IPS-18a (cell line): ENCODE measurements around the gene ARIH1.

ENCODE experiments used
- H3K27ac ChIP-seq: one replicate; pipeline ENCODE4 v1.5.1; 2013; ENCODE audit warnings: low read length
- H3K27me3 ChIP-seq: one replicate; pipeline ENCODE4 v1.6.1; 2013; ENCODE audit warnings: mild to moderate bottlenecking, low read length; ENCODE audit not compliant: control insufficient read depth, insufficient read depth
- H3K36me3 ChIP-seq: one replicate; pipeline ENCODE4 v1.6.1; 2013; ENCODE audit warnings: low read depth, low read length; ENCODE audit not compliant: control insufficient read depth
- H3K4me1 ChIP-seq: one replicate; pipeline ENCODE4 v1.6.1; 2013; ENCODE audit warnings: low read depth, low read length; ENCODE audit not compliant: control insufficient read depth
- H3K4me3 ChIP-seq: one replicate; pipeline ENCODE4 v1.5.1; 2013; ENCODE audit warnings: low read length
- H3K9ac ChIP-seq: one replicate; pipeline ENCODE4 v1.6.1; 2013; ENCODE audit warnings: mild to moderate bottlenecking, low read length, moderate library complexity
- H3K9me3 ChIP-seq: one replicate; pipeline ENCODE4 v1.6.1; 2013; ENCODE audit warnings: low read depth, low read length; ENCODE audit not compliant: control insufficient read depth

The ARIH1 gene

GRCh38 chr15:72488558-72488957 lies 14.4 kb downstream of the ARIH1 start:
- Histone ChIP-seq H3K4me1 (no peaks in the 10 kb centered on the region), H3K27me3 (no peaks in the 10 kb centered on the region), H3K9ac (no peak overlapping the region), H3K9me3 (no peaks in the 10 kb centered on the region), H3K27ac (no peak overlapping the region), H3K36me3 (no peaks in the 10 kb centered on the region), H3K4me3 (no peak overlapping the region)

DNA sequence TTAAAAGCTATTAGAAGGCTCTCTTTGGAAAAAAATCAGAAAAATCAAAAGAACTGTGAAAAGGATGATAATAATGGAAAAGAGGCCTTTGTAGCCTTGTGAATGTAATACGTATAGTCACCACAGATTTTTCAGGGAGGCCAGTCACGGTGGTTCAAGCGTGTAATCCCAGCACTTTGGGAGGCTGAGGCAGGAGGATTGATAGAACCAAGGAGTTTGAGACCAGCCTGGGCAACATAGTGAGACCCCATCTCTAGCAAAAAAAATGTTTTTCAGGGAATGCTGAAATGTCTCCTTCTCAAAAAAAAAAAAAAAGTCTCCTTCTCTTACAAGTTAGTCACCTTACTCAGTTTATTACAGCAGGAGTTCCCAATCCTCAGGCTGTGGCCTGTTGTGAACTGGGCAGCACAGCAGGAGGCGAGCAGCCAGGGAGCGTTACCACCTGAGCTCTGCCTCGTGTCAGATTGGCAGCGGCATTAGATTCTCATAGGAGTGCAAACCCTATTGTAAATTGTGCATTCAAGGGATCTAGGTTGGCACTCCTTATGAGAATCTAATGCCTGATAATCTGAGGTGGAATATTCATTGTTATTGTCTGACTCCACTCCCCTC lies 15.9 kb downstream of the ARIH1 start:
- no peaks in the 10 kb centered on the region for H3K27me3 ChIP-seq
- no peaks in the 10 kb centered on the region for H3K4me1 ChIP-seq
- H3K27ac ChIP-seq = no peak overlapping the region
- H3K9me3 ChIP-seq = no peaks in the 10 kb centered on the region
- H3K36me3 ChIP-seq = no peaks in the 10 kb centered on the region
- H3K9ac ChIP-seq = no peak overlapping the region
- no peak overlapping the region for H3K4me3 ChIP-seq

- H3K9me3 ChIP-seq = no peaks in the 10 kb centered on the region
- no peaks in the 10 kb centered on the region for H3K4me1 ChIP-seq
- H3K27me3 ChIP-seq = no peaks in the 10 kb centered on the region
- H3K36me3 ChIP-seq = no peaks in the 10 kb centered on the region
- H3K4me3 ChIP-seq = no peak overlapping the region
- H3K27ac ChIP-seq = no peak overlapping the region
- no peak overlapping the region for H3K9ac ChIP-seq
Observed at GRCh38 chr15:72491768-72492167, 17.6 kb downstream of the ARIH1 start.

DNA sequence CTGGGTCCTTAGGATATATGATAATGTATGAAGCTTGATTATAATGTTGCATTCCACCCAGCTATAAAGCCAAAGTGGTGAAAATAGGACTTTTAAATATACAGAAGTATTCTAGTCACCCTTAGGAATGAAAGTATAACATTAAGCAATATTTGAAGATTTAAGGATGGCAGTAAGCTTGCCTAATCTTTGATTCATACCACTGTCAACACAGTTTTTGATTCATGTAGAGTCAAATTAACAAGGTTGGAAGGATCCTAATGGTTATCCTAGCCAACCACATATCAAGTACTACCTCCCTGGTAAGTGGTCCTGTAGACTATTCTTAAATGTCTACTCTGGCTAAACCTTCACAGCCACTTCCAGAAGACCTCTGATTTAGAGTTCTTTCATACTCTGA lies 18.6 kb downstream of the ARIH1 start:
- Histone ChIP-seq H3K9me3 (no peaks in the 10 kb centered on the region), H3K27me3 (no peaks in the 10 kb centered on the region), H3K27ac (no peak overlapping the region), H3K4me3 (no peak overlapping the region), H3K4me1 (no peaks in the 10 kb centered on the region), H3K9ac (no peak overlapping the region), H3K36me3 (no peaks in the 10 kb centered on the region)

GRCh38 chr15:72493220-72493619 lies 19.1 kb downstream of the ARIH1 start:
- H3K27ac ChIP-seq = no peak overlapping the region

GRCh38 chr15:72495007-72495406 lies 20.9 kb downstream of the ARIH1 start:
- no peaks in the 10 kb centered on the region for H3K27me3 ChIP-seq
- H3K36me3 ChIP-seq = peaks cover 8% of the 10 kb centered on the region
- H3K9ac ChIP-seq = no peak overlapping the region
- H3K4me3 ChIP-seq = no peak overlapping the region
- no peaks in the 10 kb centered on the region for H3K9me3 ChIP-seq
- H3K4me1 ChIP-seq = no peaks in the 10 kb centered on the region
- H3K27ac ChIP-seq = no peak overlapping the region

More at GRCh38 chr15:72493220-72493619, 19.1 kb downstream of the ARIH1 start:
- Histone ChIP-seq H3K9me3 (no peaks in the 10 kb centered on the region), H3K4me1 (no peaks in the 10 kb centered on the region), H3K4me3 (no peak overlapping the region), H3K27me3 (no peaks in the 10 kb centered on the region), H3K9ac (no peak overlapping the region), H3K36me3 (no peaks in the 10 kb centered on the region)

- no peaks in the 10 kb centered on the region for H3K27me3 ChIP-seq
- no peaks in the 10 kb centered on the region for H3K4me1 ChIP-seq
- H3K27ac ChIP-seq = no peak overlapping the region
- peaks cover 14% of the 10 kb centered on the region for H3K36me3 ChIP-seq
- H3K4me3 ChIP-seq = no peak overlapping the region
- no peaks in the 10 kb centered on the region for H3K9me3 ChIP-seq
- no peak overlapping the region for H3K9ac ChIP-seq
Observed at GRCh38 chr15:72496783-72497182, 22.7 kb downstream of the ARIH1 start.

GRCh38 chr15:72497402-72497801 lies 23.3 kb downstream of the ARIH1 start:
- Histone ChIP-seq H3K4me3 (no peak overlapping the region), H3K9ac (no peak overlapping the region), H3K4me1 (no peaks in the 10 kb centered on the region), H3K27me3 (no peaks in the 10 kb centered on the region), H3K9me3 (no peaks in the 10 kb centered on the region), H3K36me3 (peaks cover 17% of the 10 kb centered on the region), H3K27ac (no peak overlapping the region)

GRCh38 chr15:72502220-72502809 lies 28.2 kb downstream of the ARIH1 start:
- Histone ChIP-seq H3K4me3 (no peak overlapping the region), H3K36me3 (peaks cover 17% of the 10 kb centered on the region), H3K9me3 (no peaks in the 10 kb centered on the region), H3K27ac (no peak overlapping the region), H3K9ac (no peak overlapping the region), H3K4me1 (no peaks in the 10 kb centered on the region), H3K27me3 (no peaks in the 10 kb centered on the region)

- Histone ChIP-seq H3K27ac (no peak overlapping the region), H3K9ac (no peak overlapping the region), H3K27me3 (no peaks in the 10 kb centered on the region), H3K9me3 (no peaks in the 10 kb centered on the region), H3K4me3 (no peak overlapping the region), H3K36me3 (peaks cover 17% of the 10 kb centered on the region), H3K4me1 (no peaks in the 10 kb centered on the region)
Observed at GRCh38 chr15:72503147-72503546, 29.0 kb downstream of the ARIH1 start.

- Histone ChIP-seq H3K36me3 (no peaks in the 10 kb centered on the region), H3K4me1 (no peaks in the 10 kb centered on the region), H3K27me3 (no peaks in the 10 kb centered on the region), H3K9me3 (no peaks in the 10 kb centered on the region), H3K27ac (no peak overlapping the region), H3K4me3 (no peak overlapping the region), H3K9ac (no peak overlapping the region)
Observed at GRCh38 chr15:72507402-72508092, 33.4 kb downstream of the ARIH1 start.

DNA sequence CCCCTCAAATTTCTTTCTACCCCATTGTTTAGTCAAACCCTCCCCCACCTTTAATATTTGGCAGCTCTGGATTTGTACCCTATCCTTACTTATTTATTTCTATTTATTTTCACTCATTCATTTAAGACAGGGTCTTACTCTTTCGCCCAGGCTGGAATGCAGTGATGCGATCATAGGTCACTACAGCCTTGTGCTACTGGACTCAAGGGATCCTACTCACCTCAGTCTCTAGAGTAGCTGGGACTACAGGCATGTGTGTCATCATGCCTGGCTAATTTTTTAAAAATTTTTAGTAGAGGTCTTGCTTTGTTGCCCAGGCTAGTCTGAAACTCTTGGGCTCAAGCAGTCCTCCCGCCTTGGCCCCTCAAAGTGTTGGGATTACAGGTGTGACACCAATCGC lies 35.4 kb downstream of the ARIH1 start:
- H3K4me3 ChIP-seq = no peak overlapping the region
- H3K9ac ChIP-seq = no peak overlapping the region
- no peaks in the 10 kb centered on the region for H3K36me3 ChIP-seq

More for the DNA sequence above, 35.4 kb downstream of the ARIH1 start:
- Histone ChIP-seq H3K27ac (no peak overlapping the region), H3K27me3 (no peaks in the 10 kb centered on the region), H3K9me3 (no peaks in the 10 kb centered on the region), H3K4me1 (no peaks in the 10 kb centered on the region)
